GM18873 (cell line): Measurements from ENCODE around the gene MINPP1.
"Not testable (repeated sequence)": the region's sequence is repeated elsewhere in the genome, so short reads cannot be mapped to it uniquely, and the experiment has no call there.

Experiments used
- ATAC-seq: cut with Tn5 transposase; IDR thresholded peaks from one replicate; pipeline ENCODE4 v1.9.1; 2021; ENCODE audit warnings: mild to moderate bottlenecking, moderate library complexity, moderate number of reproducible peaks; ENCODE audit not compliant: unreplicated experiment, low FRiP score

The MINPP1 gene

DNA sequence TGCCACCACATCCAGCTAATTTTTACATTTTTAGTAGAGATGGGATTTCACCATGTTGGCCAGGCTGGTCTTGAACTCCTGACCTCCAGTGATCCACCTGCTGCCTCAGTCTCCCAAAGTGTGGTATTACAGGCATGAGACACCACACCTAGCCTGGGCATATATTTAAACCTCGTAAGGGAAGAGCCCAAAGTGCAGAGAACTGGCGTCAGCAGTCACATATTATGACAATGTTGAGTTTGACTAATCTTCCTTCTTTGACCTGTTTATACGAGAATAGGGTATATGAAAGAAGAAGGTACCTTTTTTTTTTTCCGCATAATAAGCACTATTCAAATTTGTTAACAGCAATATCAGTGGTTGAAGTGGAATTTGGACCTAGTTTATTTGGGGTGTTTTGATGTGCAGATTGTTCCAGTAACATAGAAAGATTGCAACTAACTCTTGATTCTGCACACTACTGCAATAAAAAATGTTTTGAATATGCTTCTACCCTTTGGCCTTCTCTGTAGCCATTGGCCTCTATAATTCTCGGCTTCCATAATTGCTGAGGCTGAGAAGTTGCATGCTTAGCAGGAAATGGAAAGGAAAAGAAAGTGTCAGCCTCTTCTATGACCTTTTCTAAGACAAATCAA is 55.9 kb downstream of the MINPP1 start:
- ATAC-seq: no peak

DNA sequence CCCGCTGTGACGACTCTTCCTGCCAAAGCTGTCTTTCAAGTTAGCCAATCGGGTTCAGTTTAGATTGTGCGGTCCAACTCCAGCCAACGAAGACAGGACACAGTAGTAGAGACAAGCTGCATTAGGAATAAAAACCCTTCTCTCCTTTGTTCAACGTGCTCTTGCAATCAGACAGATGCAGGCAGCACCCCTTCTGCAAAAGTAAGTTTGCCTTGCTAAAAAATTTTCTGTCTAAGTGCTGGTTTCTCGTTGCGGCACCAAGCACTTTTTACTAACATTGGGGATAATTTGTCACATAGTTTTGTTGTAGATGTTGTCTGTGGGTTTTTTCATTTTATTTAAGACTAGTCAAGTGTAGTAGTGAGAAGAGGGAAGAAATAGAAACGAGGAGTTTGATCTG is 58.1 kb downstream of the MINPP1 start:
- ATAC-seq: no peak

DNA sequence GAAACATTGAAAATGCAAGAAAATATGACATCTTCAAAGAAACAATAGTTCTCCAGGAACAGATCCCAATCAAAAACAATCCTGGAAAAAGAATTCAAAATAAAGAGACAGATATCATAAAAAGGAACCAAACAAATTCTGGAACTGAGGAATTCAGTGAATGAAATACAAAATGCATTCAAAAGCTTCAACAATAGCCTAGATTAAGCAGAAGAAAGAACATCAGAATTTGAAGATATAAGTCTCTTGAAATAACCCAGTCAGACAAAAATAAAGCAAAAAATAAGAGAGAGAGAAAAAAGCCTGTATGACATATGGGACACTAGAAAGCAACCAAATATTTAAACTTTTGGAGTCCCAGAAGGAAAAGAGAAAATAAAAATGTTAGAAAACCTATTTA is 60.3 kb downstream of the MINPP1 start:
- ATAC-seq: no peak

DNA sequence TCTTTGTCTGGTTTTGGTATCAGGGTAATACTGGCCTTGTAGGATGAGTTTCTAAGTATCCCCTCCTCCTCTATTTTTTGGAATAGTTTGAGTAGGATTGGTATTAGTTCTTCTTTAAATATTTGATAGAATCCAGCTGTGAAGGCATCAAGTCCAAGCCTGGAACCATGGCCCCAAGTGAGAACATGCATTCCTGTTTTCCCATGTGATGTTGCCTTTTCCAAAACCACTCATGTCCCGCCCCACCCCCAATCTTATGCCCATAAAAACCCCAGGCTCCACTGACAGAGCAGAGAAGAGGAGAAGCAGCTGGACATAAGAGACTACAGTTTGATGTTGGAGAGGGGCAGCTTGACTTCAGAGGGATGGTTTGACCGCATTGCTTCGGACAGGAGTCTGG is 71.2 kb downstream of the MINPP1 start:
- ATAC-seq: no peak

DNA sequence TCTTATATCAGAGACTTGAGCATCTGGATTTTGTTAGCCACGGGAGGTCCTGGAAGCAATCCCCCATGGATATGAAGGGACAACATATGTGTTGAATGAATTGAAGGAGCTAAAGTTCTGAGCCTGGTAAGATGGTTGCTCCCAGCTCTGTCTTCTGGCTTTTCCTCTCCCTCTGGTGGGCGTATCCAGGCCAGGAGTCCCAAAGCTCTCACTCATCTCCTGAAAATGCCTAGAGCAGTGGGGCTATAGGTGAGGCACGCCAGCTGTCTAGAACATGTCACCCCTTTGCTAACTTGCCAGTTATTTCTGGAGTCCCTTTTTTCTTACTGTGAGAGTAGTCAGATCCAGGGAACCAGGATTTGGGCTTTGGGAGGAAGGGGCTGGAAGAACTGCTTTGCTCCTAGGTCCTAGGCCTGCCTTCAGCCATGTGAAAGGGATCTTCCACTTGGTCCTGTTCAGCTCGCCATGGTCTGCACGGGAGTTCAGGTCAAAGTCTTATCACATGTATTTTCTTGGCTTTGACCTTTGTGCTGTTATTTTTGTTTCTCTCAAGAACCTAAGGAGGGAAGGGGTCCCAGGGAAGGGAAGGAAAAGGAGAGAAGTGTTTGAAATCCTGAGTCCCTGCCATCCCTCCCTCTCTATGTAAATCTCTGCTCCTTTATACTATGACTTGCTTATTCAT is 73.6 kb downstream of the MINPP1 start:
- no peak for ATAC-seq

DNA sequence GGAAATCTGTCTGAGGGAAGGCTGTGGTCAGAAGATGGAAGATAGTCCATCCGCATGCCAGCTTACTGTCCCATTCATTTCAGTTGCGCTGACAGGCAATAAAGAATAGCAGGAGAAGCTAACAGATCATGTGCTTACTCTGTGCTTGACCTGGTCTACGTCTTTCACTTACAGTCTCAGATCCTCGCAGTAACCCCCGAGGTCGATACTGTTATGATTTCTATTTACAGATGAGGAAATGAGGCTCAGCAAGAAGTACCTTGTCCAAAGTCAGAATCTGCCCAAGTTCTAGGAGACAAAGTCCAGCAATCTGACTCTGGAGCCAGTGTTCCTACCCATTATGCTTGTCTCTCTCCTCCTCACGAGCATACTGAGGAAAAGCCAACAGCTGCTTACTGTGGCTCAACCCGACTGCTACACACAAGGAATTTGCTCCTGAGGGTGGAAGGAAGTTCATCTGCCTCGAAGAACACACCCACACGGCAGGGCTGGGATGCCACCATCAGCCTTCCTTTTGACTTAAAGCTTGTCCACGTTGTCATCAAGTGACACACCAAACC is 74.2 kb downstream of the MINPP1 start:
- ATAC-seq: no peak

DNA sequence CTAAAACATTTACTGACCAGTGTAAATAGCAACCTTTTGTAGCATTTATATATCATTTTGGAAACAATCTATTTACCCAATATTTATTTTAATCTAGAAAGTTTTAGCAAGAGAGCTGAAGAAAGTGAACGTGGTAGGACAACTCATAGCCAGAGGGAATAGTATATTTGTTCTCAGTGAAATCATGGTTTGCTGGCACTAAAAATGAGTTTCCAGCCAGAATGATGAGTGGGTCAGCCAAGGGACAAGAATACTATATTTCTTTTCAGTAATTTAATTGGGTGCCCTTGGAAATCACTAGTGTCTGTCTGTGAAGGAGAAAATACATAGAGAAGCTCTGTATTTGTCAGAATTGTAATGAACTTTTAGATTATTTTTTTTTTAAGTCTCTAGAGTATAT is 74.9 kb downstream of the MINPP1 start:
- no peak for ATAC-seq

DNA sequence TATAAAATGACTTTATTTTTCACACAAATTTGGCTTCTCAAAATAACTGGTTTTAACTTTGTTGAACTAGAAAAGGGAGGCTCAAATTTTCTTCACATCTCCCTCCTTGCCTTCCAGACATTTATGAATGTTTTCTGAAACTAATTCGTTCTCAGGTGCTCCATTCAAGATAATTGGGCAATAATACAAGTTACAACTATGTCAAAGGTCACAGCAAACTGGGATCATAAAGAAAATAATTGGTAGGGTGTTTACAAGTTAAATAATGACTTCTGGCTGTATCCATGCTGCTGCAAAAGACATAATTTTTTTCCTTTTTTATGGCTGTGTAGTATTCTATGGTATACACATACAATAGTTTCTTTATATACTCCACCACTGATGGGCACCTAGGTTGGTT is 75.3 kb downstream of the MINPP1 start:
- ATAC-seq: no peak

DNA sequence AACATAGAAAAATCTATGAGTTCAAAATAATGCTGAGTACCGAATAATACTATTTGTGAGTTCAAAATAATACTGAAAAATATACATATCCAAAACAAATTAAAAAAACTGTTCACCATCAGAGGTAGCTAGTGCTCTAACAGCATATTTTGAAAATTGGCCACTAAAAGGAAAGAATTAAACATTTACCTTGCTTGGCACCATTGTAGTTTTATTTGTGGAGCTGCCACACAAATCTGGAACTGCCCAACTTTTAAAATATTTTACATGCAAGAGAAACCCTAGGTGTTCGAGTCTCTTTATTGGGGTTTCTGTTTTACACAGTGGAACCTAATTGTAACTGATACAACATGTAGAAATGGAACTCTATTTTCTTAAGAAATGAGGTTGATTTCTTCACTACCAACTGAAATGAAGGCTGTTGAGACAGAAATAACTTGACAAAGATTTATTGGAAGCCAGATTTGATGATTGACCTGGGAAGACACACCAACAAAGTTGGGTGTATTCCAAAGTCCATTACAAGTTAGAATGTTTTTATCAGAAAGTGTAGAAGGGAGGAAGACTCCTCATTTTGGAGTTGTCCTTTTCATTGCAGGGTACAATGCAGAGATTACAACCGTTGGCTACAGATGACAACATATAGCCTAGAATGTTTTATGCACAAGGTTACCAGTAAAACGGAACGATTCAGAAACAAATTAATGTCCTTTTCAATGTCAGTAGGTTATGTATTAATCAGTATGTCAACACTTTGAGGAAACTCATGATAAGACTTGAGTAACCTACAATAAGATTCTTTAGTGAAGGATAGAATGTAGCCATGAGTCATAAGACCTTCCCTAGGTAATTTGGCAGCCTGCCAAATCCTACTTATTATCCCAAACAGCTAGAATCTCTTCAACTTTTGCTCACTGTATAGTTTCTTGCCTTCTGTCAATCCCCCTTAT is 81.1 kb downstream of the MINPP1 start:
- no peak for ATAC-seq

DNA sequence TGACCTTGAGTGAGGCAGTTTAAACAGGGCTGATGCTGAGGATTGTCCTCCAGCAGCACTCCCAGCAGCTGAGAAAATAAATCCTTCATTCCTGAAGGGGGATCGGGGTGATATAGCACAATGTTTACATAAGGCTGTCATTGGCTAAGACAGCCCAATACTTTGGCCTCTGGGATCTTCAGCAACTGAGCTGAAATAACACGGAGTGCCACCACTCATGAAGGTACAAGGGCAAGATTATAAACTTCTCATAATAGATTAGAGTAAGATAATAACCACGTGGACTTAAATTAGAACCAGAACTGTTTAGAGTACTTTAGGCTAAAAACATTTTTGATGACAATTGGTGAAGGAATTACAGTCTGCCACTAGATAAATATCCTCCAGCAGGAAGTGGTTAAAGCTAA is 85.0 kb downstream of the MINPP1 start:
- ATAC-seq: no peak

DNA sequence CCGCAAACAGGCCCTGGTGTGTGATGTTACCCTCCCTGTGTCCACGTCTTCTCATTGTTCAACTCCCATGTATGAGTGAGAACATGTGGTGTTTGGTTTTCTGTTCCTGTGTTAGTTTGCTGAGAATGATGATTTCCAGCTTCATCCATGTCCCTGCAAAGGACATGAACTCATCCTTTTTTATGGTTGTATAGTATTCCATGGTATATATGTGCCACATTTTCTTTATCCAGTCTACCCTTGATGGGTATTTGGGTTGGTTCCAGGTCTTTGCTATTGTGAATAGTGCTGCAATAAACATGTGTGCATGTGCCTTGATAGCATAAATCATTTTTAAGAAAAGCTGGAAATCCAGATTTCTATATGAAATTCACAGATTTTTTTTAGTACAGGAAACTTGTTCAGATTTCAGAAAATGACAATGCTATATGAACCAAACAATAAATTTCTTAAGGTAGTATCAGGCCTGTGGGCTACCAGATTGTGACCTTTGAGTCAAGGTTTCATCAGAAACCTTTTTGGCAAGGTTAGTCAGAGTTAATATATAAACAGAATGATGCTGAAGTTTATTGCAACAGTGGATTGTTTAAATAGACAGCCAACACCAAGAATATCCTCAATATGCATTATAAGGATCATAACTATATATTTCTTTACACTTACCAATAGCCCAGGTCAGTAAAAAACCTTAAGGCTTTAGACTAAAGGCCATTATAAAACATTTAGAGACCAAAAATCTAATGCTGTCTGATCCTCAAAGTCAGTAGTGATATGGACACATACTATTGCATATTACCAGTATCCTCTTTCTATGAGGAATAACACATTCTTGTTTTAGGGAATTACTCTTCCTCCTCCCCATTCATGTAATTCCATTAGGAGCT is 86.3 kb downstream of the MINPP1 start:
- no peak for ATAC-seq

DNA sequence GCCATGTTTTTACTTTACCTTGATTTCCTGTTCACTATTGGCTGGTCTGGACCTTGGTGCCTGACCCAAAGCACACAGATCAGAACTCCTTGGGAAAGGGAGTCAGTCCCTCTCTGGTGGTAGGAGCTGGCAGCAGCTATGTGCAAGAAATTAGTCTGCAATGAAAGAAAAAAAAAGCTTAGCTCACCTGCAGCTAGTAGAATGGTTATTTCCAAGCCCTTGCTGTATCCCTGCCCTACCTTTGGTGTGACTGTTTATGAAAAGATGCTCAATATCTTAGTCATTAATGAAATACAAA is 86.8 kb downstream of the MINPP1 start:
- no peak for ATAC-seq

DNA sequence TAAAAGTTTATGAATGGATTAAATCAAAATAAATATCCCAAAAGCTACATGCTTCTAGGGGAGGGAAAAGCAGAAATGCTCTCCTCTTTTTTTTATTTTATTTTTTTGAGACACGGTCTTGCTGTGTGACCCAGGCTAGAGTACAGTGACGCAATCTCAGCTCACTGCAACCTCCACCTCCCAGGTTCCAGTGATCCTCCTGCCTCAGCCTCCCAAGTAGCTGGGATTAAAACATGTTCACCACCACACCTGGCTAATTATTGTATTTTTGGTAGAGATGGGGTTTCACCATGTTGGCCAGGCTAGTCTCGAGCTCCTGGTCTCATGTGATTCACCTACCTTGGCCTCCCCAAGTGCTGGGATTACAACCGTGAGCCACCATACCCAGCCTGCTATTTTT is 88.2 kb downstream of the MINPP1 start:
- not testable (repeated sequence) for ATAC-seq

DNA sequence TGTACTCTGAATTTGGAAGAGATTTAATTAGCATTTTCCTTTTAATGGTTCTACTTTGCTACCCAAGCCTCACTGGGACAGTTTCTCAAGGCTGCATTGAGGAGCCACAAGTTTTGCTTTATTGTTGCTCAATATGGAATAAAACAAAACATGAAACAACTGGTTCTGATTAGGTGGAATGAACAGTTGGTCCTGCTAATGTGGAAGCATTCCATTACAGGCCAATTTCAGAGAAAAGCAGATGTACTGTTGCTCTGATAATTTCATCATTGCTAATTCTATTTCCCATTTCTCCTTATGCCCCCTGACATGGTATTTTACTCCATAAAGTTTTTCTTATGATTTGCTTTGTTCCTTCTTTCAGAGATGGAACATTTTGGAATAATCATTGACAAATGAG is 89.0 kb downstream of the MINPP1 start:
- no peak for ATAC-seq

DNA sequence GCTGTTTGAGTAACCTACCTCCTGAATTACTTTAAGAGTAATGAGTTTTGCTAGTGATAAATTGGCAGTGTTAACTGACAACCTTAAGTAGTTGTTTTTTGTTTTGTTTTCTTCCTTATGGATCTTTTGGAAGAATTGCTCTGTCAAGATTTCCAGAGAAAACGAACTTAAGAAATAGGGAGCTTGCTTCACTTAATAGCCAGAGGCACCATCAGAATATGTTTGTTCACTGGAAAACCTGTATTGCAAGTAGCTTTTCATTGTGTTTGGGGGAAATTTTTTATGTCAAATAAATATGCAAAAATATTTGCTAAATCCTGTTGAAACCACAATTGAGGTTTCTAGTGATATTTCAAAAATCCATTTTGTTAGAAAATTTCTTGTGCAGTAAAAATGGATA is 89.5 kb downstream of the MINPP1 start:
- ATAC-seq: no peak

DNA sequence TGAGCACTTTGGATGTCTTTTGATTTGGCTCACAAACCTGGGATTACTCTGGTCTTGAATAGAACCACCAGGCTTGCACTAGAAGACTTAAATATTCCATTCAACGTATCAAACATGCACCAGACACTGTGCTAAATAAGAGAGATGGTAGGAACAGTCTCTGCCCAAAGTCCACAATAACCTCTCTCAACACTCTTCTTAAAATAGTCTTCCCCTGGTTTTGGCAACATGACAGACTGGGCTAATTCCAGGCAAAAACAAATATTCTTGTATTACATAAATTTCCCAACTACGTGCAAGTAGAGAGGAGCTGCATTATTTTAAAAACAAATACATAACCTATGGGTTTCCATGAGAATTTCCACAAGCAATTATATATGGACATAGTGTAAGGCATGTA is 90.2 kb downstream of the MINPP1 start:
- no peak for ATAC-seq

DNA sequence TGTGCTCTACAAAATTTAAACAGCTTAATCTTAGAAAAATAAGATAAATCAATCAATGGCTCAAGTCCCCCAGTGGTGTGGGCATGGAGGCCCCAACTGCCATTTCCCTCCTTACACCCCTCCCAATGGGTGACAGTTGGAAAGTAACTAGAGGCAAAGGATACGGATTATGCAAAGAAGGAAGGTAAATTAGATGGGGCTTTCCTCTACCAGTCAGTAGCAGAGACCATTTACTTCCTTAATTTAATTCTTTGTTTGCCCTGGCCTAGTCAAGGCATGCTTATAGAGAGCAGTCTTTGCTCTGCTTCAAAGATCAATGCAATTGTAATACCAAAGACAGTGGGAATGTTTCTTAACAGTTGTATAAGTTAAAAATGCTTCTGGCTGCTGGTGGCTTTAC is 91.7 kb downstream of the MINPP1 start:
- ATAC-seq: no peak

DNA sequence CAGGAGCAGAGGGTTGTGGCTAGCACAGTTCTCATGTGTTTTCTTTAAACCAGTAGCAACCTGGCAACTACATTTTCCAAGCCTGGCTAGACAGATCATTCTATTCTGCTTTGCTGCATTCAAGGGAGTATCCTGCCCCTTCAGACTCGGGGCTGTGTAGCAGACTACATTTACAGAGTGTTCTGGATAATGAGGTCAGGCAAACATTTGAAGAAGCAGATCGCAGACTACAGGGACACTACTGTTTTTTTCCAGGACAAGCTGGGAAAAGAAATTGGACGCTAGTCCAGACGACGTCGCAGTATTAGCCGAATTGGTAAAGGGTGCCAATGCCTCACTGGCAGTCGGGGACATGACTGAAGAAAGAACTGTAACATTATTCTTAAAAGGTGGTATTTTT is 94.0 kb downstream of the MINPP1 start:
- ATAC-seq: no peak

DNA sequence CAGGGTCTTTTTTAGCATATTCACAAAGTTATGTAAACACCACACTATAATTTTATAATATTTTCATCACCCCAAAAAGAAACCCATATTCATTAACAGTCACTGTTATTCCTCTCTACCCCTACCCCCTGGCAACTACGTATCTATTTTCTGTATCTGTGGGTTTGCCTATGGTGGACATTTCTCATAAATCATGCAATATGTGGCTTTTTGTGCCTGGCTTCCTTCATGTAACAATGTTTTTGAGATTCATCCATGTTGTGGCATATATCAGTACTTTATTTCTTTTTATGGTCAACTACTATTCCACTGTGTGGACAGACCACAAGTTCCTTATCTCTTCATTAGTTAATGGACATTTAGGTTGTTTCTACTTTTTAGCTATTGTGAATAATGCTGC is 95.9 kb downstream of the MINPP1 start:
- no peak for ATAC-seq
